Gastrocnemius medialis (tissue), 4 donors: ENCODE measurements around the gene MGMT. TPM values are rescaled to one million over a fixed set of nuclear protein-coding genes. Genes with fewer than 3 reads are reported as not detected.

ENCODE experiments used
- ATAC-seq, 2 donors: fragments of 150-250 bp; one replicate each; pipeline ENCODE4 v1.9.1; 2016
- DNase-seq, 2 donors: peaks; one replicate each; pipeline ENCODE4 v3.0.0-alpha.2; 2019
- H3K27ac ChIP-seq, 4 donors: fragments of 200-600 bp; sonication (generic); 1 replicate in 1 of 4; 2 replicates in 3 of 4; pipeline ENCODE4 v1.5.1; 2016 to 2018; ENCODE audit warnings: mild to moderate bottlenecking in 2 of 4, moderate library complexity in 1 of 4
- H3K27me3 ChIP-seq, 3 donors: fragments of 200-600 bp; sonication (generic) in 2 of 3; 1 replicate in 1 of 3; 2 replicates in 2 of 3; pipeline versions ENCODE4 v1.5.1 to v1.6.0; 2016 to 2019; ENCODE audit warnings: mild to moderate bottlenecking in 1 of 3, moderate library complexity in 1 of 3
- H3K36me3 ChIP-seq, 2 donors: fragments of 200-600 bp; sonication (generic) in 1 of 2; one replicate each; pipeline ENCODE4 v1.5.1; 2017 to 2018
- H3K4me1 ChIP-seq, 2 donors: fragments of 200-600 bp; sonication (generic) in 1 of 2; one replicate each; pipeline ENCODE4 v1.5.1; 2016 to 2017; ENCODE audit warnings: mild to moderate bottlenecking in 2 of 2
- H3K4me3 ChIP-seq, 4 donors: fragments of 200-600 bp; sonication (generic) in 3 of 4; 1 replicate in 1 of 4; 2 replicates in 3 of 4; pipeline ENCODE4 v1.5.1; 2016 to 2019; ENCODE audit warnings: mild to moderate bottlenecking in 2 of 4
- H3K9me3 ChIP-seq, 3 donors: fragments of 200-600 bp; sonication (generic) in 2 of 3; 1 replicate in 1 of 3; 2 replicates in 2 of 3; pipeline ENCODE4 v1.5.1; 2016 to 2019
- CTCF ChIP-seq, 5 experiments: fragments of 450-650 bp in 3 of 5; fragments of 200-600 bp in 2 of 5; sonication (generic) in 2 of 5; IDR thresholded peaks in 4 of 5; conservative IDR thresholded peaks in 1 of 5; 1 replicate in 4 of 5; 2 replicates in 1 of 5; pipeline ENCODE4 v1.5.1; 2016 to 2019; ENCODE audit warnings: antibody characterized with exemption in 5 of 5, mild to moderate bottlenecking in 3 of 5, moderate library complexity in 3 of 5
- POLR2A ChIP-seq, 2 donors: fragments of 450-650 bp; IDR thresholded peaks; one replicate each; pipeline ENCODE4 v1.6.1; 2017; ENCODE audit warnings: antibody characterized with exemption in 2 of 2, mild to moderate bottlenecking in 2 of 2, moderate library complexity in 2 of 2
- in situ Hi-C, 4 donors: fragments of 200-750 bp; cut with MboI; loops; one replicate each; pipeline versions ENCODE4 v1.15.0 to v1.8.0; 2017; ENCODE audit warnings: low sequenced_read_pairs in 4 of 4
- intact Hi-C: fragments of 100-400 bp; cut with DNase I; formaldehyde crosslinking; loops from one replicate; pipeline ENCODE4 v1.15.1; 2023; ENCODE audit warnings: low total_unique reads
- total RNA-seq, 4 donors: library from RNA; depleted of rRNA; stranded (reverse); fragments of >200 nt; gene quantifications; one replicate each; pipeline versions ENCODE4 v1.1.0 to v1.2.3, GENCODE V29; 2016

The MGMT gene
- total RNA-seq, 4 donors from 2014 or later, result 8.9 to 20.7 (median 17.1) TPM

- Histone ChIP-seq H3K4me1 (peaks cover 0 to 12% of the 10 kb centered on the region in 2 donors), H3K27ac (no peak overlapping the region), H3K36me3 (no peaks in the 10 kb centered on the region), H3K9me3 (no peaks in the 10 kb centered on the region), H3K4me3 (no peak overlapping the region), H3K27me3 (no peaks in the 10 kb centered on the region)
- TF ChIP-seq POLR2A (IDR thresholded peaks at IDR 0.05), result no peak
- TF ChIP-seq CTCF (IDR thresholded peaks at IDR 0.05 in 4 of 5, conservative IDR thresholded peaks at IDR 0.05 in 1 of 5), result no peak
- in situ Hi-C loops (no loop called here), intact Hi-C loops (no loop called here)
- ATAC-seq (no peak), DNase-seq (no peak)
Observed at GRCh38 chr10:129760416-129760815, 293.4 kb downstream of the MGMT start.

GRCh38 chr10:129761197-129761972 lies 294.3 kb downstream of the MGMT start:
- H3K27ac ChIP-seq, result no peak overlapping the region
- intact Hi-C loops, result no loop called here
- H3K4me3 ChIP-seq, result no peak overlapping the region
- H3K36me3 ChIP-seq, result no peaks in the 10 kb centered on the region
- no peak for TF ChIP-seq POLR2A (IDR thresholded peaks at IDR 0.05)
- no peak for TF ChIP-seq CTCF (IDR thresholded peaks at IDR 0.05 in 4 of 5, conservative IDR thresholded peaks at IDR 0.05 in 1 of 5)
- no peaks in the 10 kb centered on the region for H3K9me3 ChIP-seq
- no peaks in the 10 kb centered on the region for H3K27me3 ChIP-seq
- in situ Hi-C loops, result no loop called here
- ATAC-seq (no peak), DNase-seq (no peak)
- H3K4me1 ChIP-seq, result peaks cover 0 to 12% of the 10 kb centered on the region in 2 donors

- Histone ChIP-seq H3K27ac (no peak overlapping the region), H3K4me1 (peaks cover 0 to 6% of the 10 kb centered on the region in 2 donors), H3K27me3 (no peaks in the 10 kb centered on the region), H3K36me3 (no peaks in the 10 kb centered on the region), H3K4me3 (no peak overlapping the region), H3K9me3 (no peaks in the 10 kb centered on the region)
- intact Hi-C loops, result no loop called here
- ATAC-seq, result no peak
- DNase-seq, result no peak
- no peak for TF ChIP-seq POLR2A (IDR thresholded peaks at IDR 0.05)
- no peak for TF ChIP-seq CTCF (IDR thresholded peaks at IDR 0.05 in 4 of 5, conservative IDR thresholded peaks at IDR 0.05 in 1 of 5)
- in situ Hi-C loops, result no loop called here
Observed at GRCh38 chr10:129761981-129762956, 295.2 kb downstream of the MGMT start.

- H3K27me3 ChIP-seq, result no peaks in the 10 kb centered on the region
- H3K27ac ChIP-seq, result no peak overlapping the region
- H3K9me3 ChIP-seq, result no peaks in the 10 kb centered on the region
- no peaks in the 10 kb centered on the region for H3K4me1 ChIP-seq
- no peak overlapping the region for H3K4me3 ChIP-seq
- TF ChIP-seq POLR2A (IDR thresholded peaks at IDR 0.05) (no peak), CTCF (IDR thresholded peaks at IDR 0.05 in 4 of 5, conservative IDR thresholded peaks at IDR 0.05 in 1 of 5) (no peak)
- H3K36me3 ChIP-seq, result no peaks in the 10 kb centered on the region
- ATAC-seq (no peak), DNase-seq (no peak)
- in situ Hi-C loops (no loop called here), intact Hi-C loops (no loop called here)
Observed at GRCh38 chr10:129764011-129764900, 297.2 kb downstream of the MGMT start.
